Measurements from ENCODE around the gene TMEM145.

- TF ChIP-seq, protein P1, sequence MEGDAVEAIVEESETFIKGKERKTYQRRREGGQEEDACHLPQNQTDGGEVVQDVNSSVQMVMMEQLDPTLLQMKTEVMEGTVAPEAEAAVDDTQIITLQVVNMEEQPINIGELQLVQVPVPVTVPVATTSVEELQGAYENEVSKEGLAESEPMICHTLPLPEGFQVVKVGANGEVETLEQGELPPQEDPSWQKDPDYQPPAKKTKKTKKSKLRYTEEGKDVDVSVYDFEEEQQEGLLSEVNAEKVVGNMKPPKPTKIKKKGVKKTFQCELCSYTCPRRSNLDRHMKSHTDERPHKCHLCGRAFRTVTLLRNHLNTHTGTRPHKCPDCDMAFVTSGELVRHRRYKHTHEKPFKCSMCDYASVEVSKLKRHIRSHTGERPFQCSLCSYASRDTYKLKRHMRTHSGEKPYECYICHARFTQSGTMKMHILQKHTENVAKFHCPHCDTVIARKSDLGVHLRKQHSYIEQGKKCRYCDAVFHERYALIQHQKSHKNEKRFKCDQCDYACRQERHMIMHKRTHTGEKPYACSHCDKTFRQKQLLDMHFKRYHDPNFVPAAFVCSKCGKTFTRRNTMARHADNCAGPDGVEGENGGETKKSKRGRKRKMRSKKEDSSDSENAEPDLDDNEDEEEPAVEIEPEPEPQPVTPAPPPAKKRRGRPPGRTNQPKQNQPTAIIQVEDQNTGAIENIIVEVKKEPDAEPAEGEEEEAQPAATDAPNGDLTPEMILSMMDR (IDR thresholded peaks at IDR 0.05) = no peak
- TF ChIP-seq POLR2A (IDR thresholded peaks at IDR 0.05) = no peak
Measured at GRCh38 chr19:42334697-42335373, 21.7 kb downstream of the TMEM145 start.

Data from uterus (tissue), 2 donors.